Thyroid gland (tissue), 4 donors: ENCODE results near the gene ZNF341. TPM values are rescaled to one million over a fixed set of nuclear protein-coding genes. Genes with fewer than 3 reads are reported as not detected.

Experiments
- total RNA-seq, 4 donors: library from RNA; depleted of rRNA; stranded (reverse); fragments of >200 nt; gene quantifications; one replicate each; pipeline ENCODE4 v1.2.3, GENCODE V29; 2016

ZNF341 gene
- total RNA-seq, 4 donors from 2014 or later: 1.1 to 3.5 (median 2.8) TPM

Other genes starting within 250 kb of the ZNF341 start
- gene CBFA2T2, start 241.9 kb upstream of the ZNF341 start, total RNA-seq: 10 to 100 TPM; 29.7 to 57.3 (median 35.8) TPM
- under 1 TPM in 1 of 4 donors, not detected in 3; 0.13 TPM for gene C20orf144, start 69.7 kb upstream of the ZNF341 start, total RNA-seq
- gene ACTL10, start 65.1 kb upstream of the ZNF341 start, total RNA-seq: 1 to 10 TPM; 2.1 to 3.9 (median 2.6) TPM
- 10 to 100 TPM; 65.2 to 99.8 (median 73.4) TPM for gene NECAB3, start 57.6 kb upstream of the ZNF341 start, total RNA-seq
- under 1 TPM in 3 of 4 donors, not detected in 1; 0.42 to 0.89 (median 0.67) TPM for gene E2F1, start 45.6 kb upstream of the ZNF341 start, total RNA-seq
- 10 to 100 TPM; 17.7 to 31.2 (median 22.0) TPM for gene PXMP4, start 11.7 kb upstream of the ZNF341 start, total RNA-seq
- gene CHMP4B, start 79.4 kb downstream of the ZNF341 start, total RNA-seq: 10 to 100 TPM; 70.3 to 93.5 (median 85.7) TPM